CD4-positive, alpha-beta T cell treated with Interleukin-6 for 4 hours (primary cell): ENCODE data around the gene TCAF1.
"Not testable (repeated sequence)": the region's sequence is repeated elsewhere in the genome, so short reads cannot be mapped to it uniquely, and the experiment has no call there.

Experiments used
- DNase-seq: peaks from one replicate; pipeline ENCODE4 v3.0.0-alpha.2; 2020; ENCODE audit warnings: mixed read lengths

TCAF1 gene

GRCh38 chr7:143905509-143905908, 3.5 kb upstream of the TCAF1 start:
- DNase-seq = no peak

GRCh38 chr7:143902332-143902899, 440 bp upstream of the TCAF1 start:
- DNase-seq = no peak

GRCh38 chr7:143901332-143901667, 676 bp downstream of the TCAF1 start:
- no peak for DNase-seq

- DNase-seq = no peak
These were observed 1.7 kb downstream of the TCAF1 start for GRCh38 chr7:143900230-143900766.

- DNase-seq = no peak
These were observed 3.2 kb downstream of the TCAF1 start for GRCh38 chr7:143898810-143899209.

- no peak for DNase-seq
These were observed 5.3 kb downstream of the TCAF1 start for GRCh38 chr7:143896667-143897066.

- peak; percentile 15 for DNase-seq
These were observed 9.3 kb downstream of the TCAF1 start for GRCh38 chr7:143892527-143893300.

GRCh38 chr7:143891457-143891856, 10.5 kb downstream of the TCAF1 start:
- no peak for DNase-seq

- no peak for DNase-seq
These were observed 11.4 kb downstream of the TCAF1 start for GRCh38 chr7:143890558-143890957.

- DNase-seq = no peak
These were observed 12.9 kb downstream of the TCAF1 start for GRCh38 chr7:143889068-143889467.

GRCh38 chr7:143886826-143887477, 15.0 kb downstream of the TCAF1 start:
- no peak for DNase-seq

- DNase-seq = no peak
These were observed 16.0 kb downstream of the TCAF1 start for GRCh38 chr7:143885951-143886350.

- DNase-seq = peak; percentile 3
These were observed 16.9 kb downstream of the TCAF1 start for GRCh38 chr7:143884969-143885559.

- DNase-seq = no peak
These were observed 17.6 kb downstream of the TCAF1 start for GRCh38 chr7:143884241-143884968.

- no peak for DNase-seq
These were observed 19.3 kb downstream of the TCAF1 start for GRCh38 chr7:143882604-143883078.

- DNase-seq = no peak
These were observed 19.9 kb downstream of the TCAF1 start for GRCh38 chr7:143882020-143882603.

- DNase-seq = no peak
These were observed 23.1 kb downstream of the TCAF1 start for GRCh38 chr7:143878884-143879283.

- DNase-seq = no peak
These were observed 24.9 kb downstream of the TCAF1 start for GRCh38 chr7:143877098-143877497.

- DNase-seq = no peak
These were observed 25.8 kb downstream of the TCAF1 start for GRCh38 chr7:143876218-143876617.

- not testable (repeated sequence) for DNase-seq
These were observed 28.7 kb downstream of the TCAF1 start for GRCh38 chr7:143873242-143873641.

- not testable (repeated sequence) for DNase-seq
These were observed 30.4 kb downstream of the TCAF1 start for GRCh38 chr7:143871534-143871933.

- not testable (repeated sequence) for DNase-seq
These were observed 44.0 kb downstream of the TCAF1 start for GRCh38 chr7:143857994-143858393.
